ENCODE data around the gene ARL10.

Gene ARL10

DNA sequence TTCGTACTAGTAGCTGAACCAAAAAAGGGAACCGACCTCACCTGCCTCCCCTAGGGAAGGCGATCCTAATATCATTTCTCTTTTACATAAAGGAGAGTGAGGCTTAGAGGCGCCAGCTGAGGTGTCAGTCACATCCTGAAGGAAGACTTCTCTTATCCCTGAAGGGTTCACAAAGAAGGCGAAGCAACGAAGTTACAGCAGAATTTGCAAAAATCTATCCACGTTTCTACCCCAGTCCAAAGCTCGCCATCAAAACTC, 3.1 kb upstream of the ARL10 start:
- peak overlapping the region; percentile 69 for H3K4me3 ChIP-seq (ENCODE audit: low read depth, low read length)
- TF ChIP-seq, protein P1, sequence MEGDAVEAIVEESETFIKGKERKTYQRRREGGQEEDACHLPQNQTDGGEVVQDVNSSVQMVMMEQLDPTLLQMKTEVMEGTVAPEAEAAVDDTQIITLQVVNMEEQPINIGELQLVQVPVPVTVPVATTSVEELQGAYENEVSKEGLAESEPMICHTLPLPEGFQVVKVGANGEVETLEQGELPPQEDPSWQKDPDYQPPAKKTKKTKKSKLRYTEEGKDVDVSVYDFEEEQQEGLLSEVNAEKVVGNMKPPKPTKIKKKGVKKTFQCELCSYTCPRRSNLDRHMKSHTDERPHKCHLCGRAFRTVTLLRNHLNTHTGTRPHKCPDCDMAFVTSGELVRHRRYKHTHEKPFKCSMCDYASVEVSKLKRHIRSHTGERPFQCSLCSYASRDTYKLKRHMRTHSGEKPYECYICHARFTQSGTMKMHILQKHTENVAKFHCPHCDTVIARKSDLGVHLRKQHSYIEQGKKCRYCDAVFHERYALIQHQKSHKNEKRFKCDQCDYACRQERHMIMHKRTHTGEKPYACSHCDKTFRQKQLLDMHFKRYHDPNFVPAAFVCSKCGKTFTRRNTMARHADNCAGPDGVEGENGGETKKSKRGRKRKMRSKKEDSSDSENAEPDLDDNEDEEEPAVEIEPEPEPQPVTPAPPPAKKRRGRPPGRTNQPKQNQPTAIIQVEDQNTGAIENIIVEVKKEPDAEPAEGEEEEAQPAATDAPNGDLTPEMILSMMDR (IDR thresholded peaks at IDR 0.05; ENCODE audit: borderline replicate concordance, insufficient read depth, low read depth, low read length): no peak

DNA sequence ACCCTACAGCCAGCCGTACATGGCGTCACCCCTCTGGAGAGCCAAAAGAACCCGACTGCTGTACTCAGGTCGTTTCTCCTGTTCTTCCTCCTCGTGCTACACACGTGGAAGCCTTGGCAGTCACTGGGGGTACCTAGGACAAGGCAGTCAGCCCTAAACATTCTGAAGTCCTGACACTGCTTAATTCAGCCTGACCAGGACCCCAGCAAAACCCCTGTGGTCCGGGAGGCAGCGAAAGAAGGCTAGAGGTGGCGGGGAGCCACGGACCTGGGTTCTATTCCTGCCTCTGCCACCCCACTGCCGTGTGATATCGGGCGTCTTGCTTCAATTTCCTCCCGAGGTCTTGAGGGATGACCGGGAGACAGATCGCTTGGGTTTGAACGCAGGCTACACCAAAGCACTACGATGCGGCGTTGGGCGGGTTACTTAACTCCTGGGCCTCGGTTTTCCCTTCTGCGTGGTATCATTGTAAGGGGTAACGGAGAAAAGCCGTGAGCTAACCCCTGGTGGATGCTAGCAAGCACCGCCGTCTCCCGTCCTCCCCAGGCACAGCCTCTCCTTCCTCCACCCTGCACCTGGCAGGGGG, 429 bp upstream of the ARL10 start:
- TF ChIP-seq, protein P1 (IDR thresholded peaks at IDR 0.05; ENCODE audit: borderline replicate concordance, insufficient read depth, low read depth, low read length): 0 out of 2 replicates have a peak, but pooled peaks have one; percentile 6
- peak overlapping the region; percentile 86 for H3K4me3 ChIP-seq (ENCODE audit: low read depth, low read length)

DNA sequence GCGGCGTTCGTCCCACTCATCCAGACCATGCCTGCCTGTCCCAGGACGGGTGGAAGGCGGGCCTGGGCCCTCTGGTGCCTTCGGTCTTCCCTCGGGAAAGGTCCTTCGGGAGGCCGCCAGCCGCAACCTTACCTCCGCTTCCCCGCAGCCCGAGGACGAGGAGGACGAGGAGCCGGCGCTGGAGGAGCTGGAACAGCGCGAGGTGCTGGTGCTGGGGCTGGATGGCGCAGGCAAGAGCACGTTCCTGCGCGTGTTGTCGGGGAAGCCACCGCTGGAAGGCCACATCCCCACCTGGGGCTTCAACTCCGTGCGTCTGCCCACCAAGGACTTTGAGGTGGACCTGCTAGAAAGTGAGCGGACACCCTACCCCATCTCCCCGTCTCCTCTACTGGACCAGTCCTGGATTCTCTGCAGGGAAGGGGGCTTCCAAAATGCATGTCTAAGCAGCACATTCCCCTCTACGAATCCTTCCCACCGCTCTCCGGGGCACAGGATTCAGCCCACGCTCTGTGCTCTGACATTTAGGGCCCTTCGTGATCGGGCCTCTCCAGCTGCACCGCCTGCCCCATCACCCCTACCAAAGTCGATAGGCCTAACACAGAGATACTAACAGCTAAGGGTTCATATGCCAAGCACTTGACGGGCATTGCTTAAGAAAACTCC, 1.1 kb downstream of the ARL10 start:
- H3K4me3 ChIP-seq (ENCODE audit: low read depth, low read length): peak overlapping the region; percentile 86
- TF ChIP-seq, protein P1 (IDR thresholded peaks at IDR 0.05; ENCODE audit: borderline replicate concordance, insufficient read depth, low read depth, low read length): no peak

DNA sequence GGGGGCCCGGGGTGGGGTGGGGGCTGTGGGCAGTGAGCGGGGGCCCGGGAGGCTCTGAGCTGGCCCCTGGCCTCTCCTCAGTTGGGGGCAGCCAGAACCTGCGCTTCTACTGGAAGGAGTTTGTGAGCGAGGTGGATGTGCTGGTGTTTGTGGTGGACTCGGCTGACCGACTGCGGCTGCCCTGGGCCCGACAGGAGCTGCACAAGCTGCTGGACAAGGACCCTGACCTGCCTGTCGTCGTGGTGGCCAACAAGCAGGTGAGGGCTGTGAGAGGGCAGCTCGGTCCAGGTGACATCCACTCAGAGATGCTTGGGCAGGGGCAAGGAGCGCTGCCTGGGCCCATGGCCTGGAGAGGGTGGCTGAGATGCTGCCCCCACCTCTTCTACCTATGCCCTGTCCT, 3.4 kb downstream of the ARL10 start:
- H3K4me3 ChIP-seq (ENCODE audit: low read depth, low read length): no peak overlapping the region
- TF ChIP-seq, protein P1 (IDR thresholded peaks at IDR 0.05; ENCODE audit: borderline replicate concordance, insufficient read depth, low read depth, low read length): no peak

DNA sequence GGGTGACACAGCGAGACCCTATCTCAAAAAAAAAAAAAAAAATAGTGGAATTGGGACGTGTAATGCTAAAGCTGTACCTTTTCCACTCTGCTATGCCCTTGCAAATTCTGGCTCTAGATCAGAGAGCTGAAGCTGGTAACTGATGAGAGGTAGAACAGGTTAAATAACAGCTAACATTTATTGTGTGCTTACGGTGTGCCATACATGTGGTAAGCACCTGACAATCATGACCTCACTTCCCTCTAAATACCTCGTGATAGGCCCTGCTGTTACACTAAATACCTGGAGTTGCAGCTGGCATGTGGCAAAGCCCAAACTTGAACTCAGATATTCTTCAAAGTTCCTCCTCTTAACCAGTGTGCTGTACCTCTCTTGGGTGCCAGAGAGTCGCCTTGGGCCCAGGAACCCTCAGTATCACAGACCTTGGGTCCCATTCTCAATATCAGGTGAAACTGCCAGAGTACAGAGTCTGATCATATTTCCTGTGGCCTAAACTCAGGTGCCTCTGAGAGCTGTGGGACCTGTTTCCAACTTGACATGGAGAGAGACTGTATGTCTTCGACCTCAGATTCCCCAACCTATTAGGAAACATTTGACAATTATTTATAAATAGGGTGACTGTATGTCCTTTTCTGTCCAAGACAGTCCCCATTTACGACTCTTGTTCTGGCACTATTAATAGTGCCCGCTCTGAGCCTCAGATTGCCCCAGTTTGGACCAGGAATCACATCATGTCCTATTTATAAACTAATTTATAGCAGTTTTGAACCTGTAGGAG, 4.8 kb downstream of the ARL10 start:
- TF ChIP-seq, protein P1 (IDR thresholded peaks at IDR 0.05; ENCODE audit: borderline replicate concordance, insufficient read depth, low read depth, low read length): no peak
- no peak overlapping the region for H3K4me3 ChIP-seq (ENCODE audit: low read depth, low read length)

DNA sequence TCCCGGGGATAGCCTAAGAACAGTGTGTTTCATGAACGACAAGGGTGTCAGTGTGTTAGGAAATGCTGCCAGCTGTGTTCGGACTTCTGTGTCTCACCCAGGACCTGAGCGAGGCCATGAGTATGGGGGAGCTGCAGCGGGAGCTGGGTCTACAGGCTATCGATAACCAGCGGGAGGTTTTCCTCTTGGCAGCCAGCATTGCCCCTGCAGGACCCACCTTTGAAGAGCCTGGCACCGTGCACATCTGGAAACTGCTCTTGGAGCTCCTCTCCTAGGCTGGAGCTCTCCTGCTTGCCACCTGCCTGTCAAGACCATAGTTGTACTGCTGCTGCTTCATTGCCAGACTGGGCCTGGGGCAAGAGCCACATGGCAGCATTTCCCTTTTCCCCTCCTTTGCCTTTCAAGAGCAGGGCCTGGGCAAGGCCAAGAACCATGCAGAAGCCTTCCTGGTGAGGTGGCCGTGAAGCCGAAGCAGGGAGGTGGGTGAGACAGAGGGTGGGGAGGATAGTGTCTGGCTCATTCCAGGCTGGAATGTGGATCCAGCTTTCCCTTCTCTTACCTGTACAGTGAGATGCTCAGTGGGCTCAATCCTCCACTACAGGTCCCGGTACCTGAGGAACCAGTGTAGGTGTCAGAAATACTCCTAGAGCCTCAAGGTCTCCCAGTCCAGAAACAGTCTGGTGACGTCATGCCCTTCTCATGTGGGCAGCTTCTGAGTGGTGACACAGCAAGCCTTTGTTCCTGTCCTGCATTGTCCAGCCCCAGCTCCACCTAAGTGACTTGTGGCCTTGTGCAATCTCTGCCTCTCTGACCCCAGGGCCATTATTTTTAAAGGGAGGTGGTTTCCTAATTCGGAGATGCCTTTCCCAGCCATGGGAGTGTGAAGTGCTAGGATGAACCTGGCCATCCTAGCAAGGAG, 6.6 kb downstream of the ARL10 start:
- TF ChIP-seq, protein P1 (IDR thresholded peaks at IDR 0.05; ENCODE audit: borderline replicate concordance, insufficient read depth, low read depth, low read length): no peak

More for the DNA sequence above, 6.6 kb downstream of the ARL10 start:
- no peak overlapping the region for H3K4me3 ChIP-seq (ENCODE audit: low read depth, low read length)

Measured in GM12875 (cell line).